ENCODE measurements around the gene NEURL1. TPM values are rescaled to one million over a fixed set of nuclear protein-coding genes. Genes with fewer than 3 reads are reported as not detected.

NEURL1 gene
- total and polyA plus RNA-seq, 2 experiments from 2014 or later: 1.1 to 1.5 TPM

DNA sequence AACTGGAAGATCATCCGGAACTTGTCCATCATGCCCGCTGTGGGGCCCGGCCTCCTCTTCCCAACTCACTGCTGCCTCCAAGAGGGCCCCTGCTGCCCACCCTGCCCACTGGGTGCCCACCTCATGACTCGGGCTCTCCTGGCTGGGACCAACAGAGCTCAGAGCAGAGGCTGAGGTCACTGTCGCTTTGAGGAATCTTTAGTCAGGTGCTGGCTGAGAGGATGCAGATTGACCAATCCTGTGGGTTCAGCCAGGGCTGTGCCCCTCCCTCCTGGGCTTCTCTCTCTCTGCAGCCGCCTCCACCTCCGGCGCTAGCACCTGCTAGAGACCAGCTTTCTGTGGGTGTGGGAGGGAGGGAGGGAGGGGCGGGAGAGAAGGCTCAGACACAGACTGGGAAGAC lies 34.8 kb upstream of the NEURL1 start, which contains the start of gene CALHM1:
CALHM1 (minus strand) TSS at position 181 of the 400 bp plus-strand sequence; CDS start at position 32, 149 bp downstream.
- H3K79me2 ChIP-seq (ENCODE audit: insufficient read depth): no peaks in the 10 kb centered on the region
- no peaks in the 10 kb centered on the region for H3F3A ChIP-seq (ENCODE audit: insufficient read depth)
- WGBS, 2 experiments (ENCODE audit: low coverage in 1 of 2, low lambda C conversion rate in 2 of 2, missing lambda C conversion rate in 2 of 2): 69 to 85% methylated on average over 8 to 9 of the region's 9 CpGs
- no peak within 1 kb of the TSS for H3K4me3 ChIP-seq
- DNase-seq: no peak
- H3K4me2 ChIP-seq (ENCODE audit: unreplicated experiment): no peak within 1 kb of the TSS
- no peaks in the 10 kb centered on the region for H3K9me2 ChIP-seq (ENCODE audit: insufficient read depth)
- H3K9ac ChIP-seq: no peak within 1 kb of the TSS
- no peaks in the 10 kb centered on the region for H3K27me3 ChIP-seq (replicated peaks; ENCODE audit: insufficient read depth)
- no peak for TF ChIP-seq EZH2 (IDR thresholded peaks at IDR 0.05; ENCODE audit: insufficient read depth, poor library complexity, severe bottlenecking)
- TF ChIP-seq EZH2phosphoT487 (IDR thresholded peaks at IDR 0.05; ENCODE audit: insufficient read depth, low read depth): no peak
- no peaks in the 10 kb centered on the region for H4K20me1 ChIP-seq (ENCODE audit: insufficient read depth)
- H3K4me1 ChIP-seq (ENCODE audit: insufficient read depth): no peaks in the 10 kb centered on the region
- H3K27ac ChIP-seq: no peak within 1 kb of the TSS
- in situ Hi-C loops (cut with MboI): no loop called here
- no peak within 1 kb of the TSS for H2AFZ ChIP-seq
- no peaks in the 10 kb centered on the region for H3K36me3 ChIP-seq (ENCODE audit: low read depth)
- no peaks in the 10 kb centered on the region for H3K9me3 ChIP-seq (ENCODE audit: low read depth)

DNA sequence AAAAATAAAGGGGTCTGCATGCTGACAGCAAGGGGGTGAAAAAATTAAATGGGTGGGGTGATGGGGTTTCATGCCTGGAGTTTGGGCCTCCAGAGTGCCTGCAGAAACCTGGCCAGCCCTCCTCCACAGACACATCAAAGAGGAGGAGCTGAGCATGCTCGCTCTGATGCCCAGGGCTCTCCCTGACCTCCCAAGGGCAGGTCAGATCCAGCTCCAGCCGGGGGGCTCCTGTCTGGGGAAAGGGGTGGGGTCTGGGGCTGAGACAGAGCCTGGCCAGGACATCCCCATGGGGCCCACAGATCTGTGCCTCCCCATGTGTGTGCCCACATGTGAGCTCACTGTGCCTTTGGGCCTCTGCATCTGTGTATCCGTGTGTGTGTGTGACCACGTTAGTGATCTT lies 33.9 kb upstream of the NEURL1 start:
- H3F3A ChIP-seq (ENCODE audit: insufficient read depth): no peaks in the 10 kb centered on the region
- 59 to 77% methylated on average over 3 to 4 of the region's 4 CpGs for WGBS, 2 experiments (ENCODE audit: low coverage in 1 of 2, low lambda C conversion rate in 2 of 2, missing lambda C conversion rate in 2 of 2)
- no peaks in the 10 kb centered on the region for H4K20me1 ChIP-seq (ENCODE audit: insufficient read depth)
- TF ChIP-seq EZH2 (IDR thresholded peaks at IDR 0.05; ENCODE audit: insufficient read depth, poor library complexity, severe bottlenecking) (no peak), EZH2phosphoT487 (IDR thresholded peaks at IDR 0.05; ENCODE audit: insufficient read depth, low read depth) (no peak)
- in situ Hi-C loops (cut with MboI): no loop called here
- no peaks in the 10 kb centered on the region for H3K36me3 ChIP-seq (ENCODE audit: low read depth)
- no peak overlapping the region for H2AFZ ChIP-seq
- no peaks in the 10 kb centered on the region for H3K4me1 ChIP-seq (ENCODE audit: insufficient read depth)
- H3K9me3 ChIP-seq (ENCODE audit: low read depth): no peaks in the 10 kb centered on the region
- H3K4me2 ChIP-seq (ENCODE audit: unreplicated experiment): no peak overlapping the region
- H3K4me3 ChIP-seq: no peak overlapping the region
- no peaks in the 10 kb centered on the region for H3K79me2 ChIP-seq (ENCODE audit: insufficient read depth)
- H3K27me3 ChIP-seq (replicated peaks; ENCODE audit: insufficient read depth): no peaks in the 10 kb centered on the region
- H3K9ac ChIP-seq: no peak overlapping the region
- no peak for DNase-seq
- H3K9me2 ChIP-seq (ENCODE audit: insufficient read depth): no peaks in the 10 kb centered on the region
- H3K27ac ChIP-seq: no peak overlapping the region

DNA sequence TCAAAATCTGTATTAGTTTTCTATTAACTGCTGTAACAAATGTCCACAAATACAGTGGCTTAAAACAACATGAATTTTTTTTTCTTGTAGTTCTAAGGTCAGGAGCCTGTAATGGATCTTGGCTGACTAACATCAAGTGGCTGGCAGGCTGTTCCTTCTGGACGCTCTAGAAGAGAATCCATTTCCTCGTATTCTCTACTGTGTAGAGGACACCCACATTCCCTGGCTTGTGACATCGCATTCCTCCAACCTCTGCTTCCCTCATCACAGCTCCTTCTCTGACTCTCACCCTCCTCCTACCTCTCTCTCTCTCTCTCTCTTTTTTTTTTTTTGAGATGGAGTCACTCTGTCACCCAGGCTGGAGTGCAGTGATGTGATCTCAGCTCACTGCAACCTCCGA lies 30.0 kb upstream of the NEURL1 start:
- H3K9me3 ChIP-seq (ENCODE audit: low read depth): no peaks in the 10 kb centered on the region
- in situ Hi-C loops (cut with MboI): no loop called here
- no peaks in the 10 kb centered on the region for H3K4me1 ChIP-seq (ENCODE audit: insufficient read depth)
- H4K20me1 ChIP-seq (ENCODE audit: insufficient read depth): no peaks in the 10 kb centered on the region
- DNase-seq: peak; percentile 44
- no peak overlapping the region for H3K9ac ChIP-seq
- H3K27me3 ChIP-seq (replicated peaks; ENCODE audit: insufficient read depth): no peaks in the 10 kb centered on the region
- no peak overlapping the region for H3K27ac ChIP-seq
- no peak overlapping the region for H2AFZ ChIP-seq
- WGBS, 2 experiments (ENCODE audit: low coverage in 1 of 2, low lambda C conversion rate in 2 of 2, missing lambda C conversion rate in 2 of 2): 51 to 68% methylated on average over 4 of the region's 4 CpGs
- H3K79me2 ChIP-seq (ENCODE audit: insufficient read depth): no peaks in the 10 kb centered on the region
- H3K4me2 ChIP-seq (ENCODE audit: unreplicated experiment): no peak overlapping the region
- TF ChIP-seq EZH2phosphoT487 (IDR thresholded peaks at IDR 0.05; ENCODE audit: insufficient read depth, low read depth) (no peak), EZH2 (IDR thresholded peaks at IDR 0.05; ENCODE audit: insufficient read depth, poor library complexity, severe bottlenecking) (no peak)
- no peaks in the 10 kb centered on the region for H3F3A ChIP-seq (ENCODE audit: insufficient read depth)
- H3K36me3 ChIP-seq (ENCODE audit: low read depth): no peaks in the 10 kb centered on the region
- no peaks in the 10 kb centered on the region for H3K9me2 ChIP-seq (ENCODE audit: insufficient read depth)
- no peak overlapping the region for H3K4me3 ChIP-seq

DNA sequence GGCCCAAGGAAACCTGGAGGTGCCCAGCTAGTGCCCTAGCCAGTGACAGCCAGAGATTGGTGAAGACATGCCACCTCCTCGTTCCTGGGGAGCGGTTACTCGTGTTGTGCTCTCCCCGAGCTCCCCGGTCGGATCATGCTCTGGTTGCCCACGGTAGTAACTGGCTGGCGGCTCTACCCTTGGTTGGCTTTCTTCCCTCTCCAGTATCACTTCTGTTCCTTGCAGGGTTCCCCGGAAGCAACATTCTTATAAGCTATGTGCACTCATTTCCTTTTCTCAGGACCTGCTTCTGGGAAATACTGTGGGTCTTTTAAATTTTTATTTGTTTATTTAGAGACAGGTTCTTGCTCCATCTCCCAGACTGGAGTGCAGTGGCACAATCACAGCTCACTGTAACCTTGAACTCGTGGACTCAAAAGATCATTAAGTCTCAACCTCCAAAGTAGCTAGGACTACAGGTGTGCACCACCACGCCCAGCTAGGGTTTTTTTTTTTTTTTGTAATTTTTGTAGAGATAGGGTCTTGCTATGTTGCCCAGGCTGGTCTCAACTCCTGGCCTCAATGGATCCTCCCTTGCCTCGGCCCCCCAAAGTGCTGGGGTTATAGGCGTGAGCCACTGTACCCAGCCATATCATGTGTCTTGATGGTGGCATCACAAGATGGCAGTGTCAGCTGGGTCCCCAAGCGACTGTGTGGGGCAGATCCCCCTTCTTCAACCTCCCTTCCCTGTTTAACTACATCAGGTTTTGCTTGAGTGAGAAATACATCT lies 27.9 kb upstream of the NEURL1 start:
- no peak overlapping the region for H2AFZ ChIP-seq
- no peaks in the 10 kb centered on the region for H3K9me2 ChIP-seq (ENCODE audit: insufficient read depth)
- H3K27ac ChIP-seq: no peak overlapping the region
- TF ChIP-seq EZH2 (IDR thresholded peaks at IDR 0.05; ENCODE audit: insufficient read depth, poor library complexity, severe bottlenecking) (no peak), EZH2phosphoT487 (IDR thresholded peaks at IDR 0.05; ENCODE audit: insufficient read depth, low read depth) (no peak)
- no peaks in the 10 kb centered on the region for H3F3A ChIP-seq (ENCODE audit: insufficient read depth)
- no peaks in the 10 kb centered on the region for H3K9me3 ChIP-seq (ENCODE audit: low read depth)
- H3K4me1 ChIP-seq (ENCODE audit: insufficient read depth): no peaks in the 10 kb centered on the region
- no peaks in the 10 kb centered on the region for H4K20me1 ChIP-seq (ENCODE audit: insufficient read depth)
- 77 to 89% methylated on average over 13 to 14 of the region's 14 CpGs for WGBS, 2 experiments (ENCODE audit: low coverage in 1 of 2, low lambda C conversion rate in 2 of 2, missing lambda C conversion rate in 2 of 2)
- H3K4me2 ChIP-seq (ENCODE audit: unreplicated experiment): no peak overlapping the region
- no peak overlapping the region for H3K4me3 ChIP-seq
- in situ Hi-C loops (cut with MboI): no loop called here
- no peaks in the 10 kb centered on the region for H3K36me3 ChIP-seq (ENCODE audit: low read depth)
- no peak overlapping the region for H3K9ac ChIP-seq
- H3K27me3 ChIP-seq (replicated peaks; ENCODE audit: insufficient read depth): no peaks in the 10 kb centered on the region
- H3K79me2 ChIP-seq (ENCODE audit: insufficient read depth): no peaks in the 10 kb centered on the region
- DNase-seq: no peak

All from GM23248 (cell line).